Mesendoderm (in vitro differentiated cells): ENCODE measurements around the gene OR2H1.

Experiments
- DNase-seq: peaks from one replicate; pipeline ENCODE4 v3.0.0; 2013
- H2AK5ac ChIP-seq: 2 replicates; pipeline ENCODE4 v1.6.1; 2013; ENCODE audit warnings: low read length, inconsistent platforms
- H2BK120ac ChIP-seq: 2 replicates; pipeline ENCODE4 v1.6.1; 2013; ENCODE audit warnings: low read depth, mild to moderate bottlenecking, low read length, moderate library complexity, mixed read lengths
- H2BK15ac ChIP-seq: replicated peaks from 2 replicates; pipeline ENCODE4 v1.6.1; 2013; ENCODE audit warnings: low read depth, mild to moderate bottlenecking, moderate library complexity
- H2BK5ac ChIP-seq: 2 replicates; pipeline ENCODE4 v1.6.1; 2013; ENCODE audit warnings: low read length, inconsistent platforms
- H3K18ac ChIP-seq: 2 replicates; pipeline ENCODE4 v1.6.1; 2013; ENCODE audit warnings: mild to moderate bottlenecking, low read length, mixed read lengths
- H3K23ac ChIP-seq: one replicate; pipeline ENCODE4 v1.6.1; 2013; ENCODE audit warnings: low read length
- H3K27ac ChIP-seq: 2 replicates; pipeline ENCODE4 v1.5.1; 2013; ENCODE audit warnings: low read depth, mild to moderate bottlenecking, inconsistent platforms, low read length, moderate library complexity
- H3K27me3 ChIP-seq: 2 replicates; pipeline ENCODE4 v1.6.1; 2013; ENCODE audit warnings: low read length, control low read depth, mild to moderate bottlenecking, inconsistent platforms; ENCODE audit not compliant: insufficient read depth, poor library complexity
- H3K36me3 ChIP-seq: 2 replicates; pipeline ENCODE4 v1.6.1; 2013; ENCODE audit warnings: low read length, inconsistent platforms; ENCODE audit not compliant: control insufficient read depth, insufficient read depth
- H3K4ac ChIP-seq: one replicate; pipeline ENCODE4 v1.6.1; 2013; ENCODE audit warnings: low read depth, mild to moderate bottlenecking, low read length, moderate library complexity
- H3K4me1 ChIP-seq: 2 replicates; pipeline ENCODE4 v1.6.1; 2013; ENCODE audit warnings: low read depth, low read length, inconsistent platforms; ENCODE audit not compliant: control insufficient read depth
- H3K4me2 ChIP-seq: 2 replicates; pipeline ENCODE4 v1.6.1; 2013; ENCODE audit warnings: low read length
- H3K4me3 ChIP-seq: 2 replicates; pipeline ENCODE4 v1.5.1; 2013; ENCODE audit warnings: mild to moderate bottlenecking, low read length
- H3K56ac ChIP-seq: one replicate; pipeline ENCODE4 v1.6.1; 2013; ENCODE audit warnings: low read length
- H3K79me1 ChIP-seq: 2 replicates; pipeline ENCODE4 v1.6.1; 2013; ENCODE audit warnings: low read length, inconsistent platforms
- H3K79me2 ChIP-seq: 2 replicates; pipeline ENCODE4 v1.6.1; 2013; ENCODE audit warnings: mild to moderate bottlenecking, low read length; ENCODE audit not compliant: control insufficient read depth, insufficient read depth
- H3K9ac ChIP-seq: 2 replicates; pipeline ENCODE4 v1.6.1; 2013; ENCODE audit warnings: low read length, inconsistent platforms
- H4K5ac ChIP-seq: one replicate; pipeline ENCODE4 v1.6.1; 2013; ENCODE audit warnings: low read length
- H4K8ac ChIP-seq: one replicate; pipeline ENCODE4 v1.6.1; 2013; ENCODE audit warnings: low read depth, mild to moderate bottlenecking, control low read depth, low read length, moderate library complexity
- WGBS: extraction: QIAGEN DNeasy Blood & Tissue Kit; methylation state at CpG from one replicate; pipeline ENCODE4 v1.1.7; 2013; ENCODE audit warnings: low lambda C conversion rate, missing lambda C conversion rate; ENCODE audit not compliant: insufficient coverage; ENCODE audit errors: extremely low coverage; 5-methylcytosine and 5-hydroxymethylcytosine counted together

Gene OR2H1

DNA sequence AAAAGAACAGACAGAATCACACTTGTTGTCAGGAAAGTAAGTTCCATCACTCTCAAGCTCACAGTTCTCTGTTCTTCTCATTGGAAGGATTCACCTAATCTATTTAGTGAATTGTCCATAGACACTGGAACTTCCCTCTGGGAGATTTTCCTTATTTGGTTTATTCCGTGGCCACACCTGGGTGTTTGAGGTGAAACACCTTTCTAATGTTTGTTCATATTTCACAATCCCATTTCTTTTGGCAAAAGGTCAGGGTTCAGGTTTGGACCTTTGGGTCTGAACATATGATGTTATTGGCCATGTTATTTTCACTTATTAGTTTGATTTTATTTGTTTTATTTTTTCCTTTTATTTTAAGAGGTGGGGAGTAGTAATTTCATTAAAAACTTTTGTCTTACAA is 26.8 kb downstream of the OR2H1 start:
- Histone ChIP-seq H3K23ac (no peak overlapping the region), H3K79me1 (no peaks in the 10 kb centered on the region), H2AK5ac (no peak overlapping the region), H3K36me3 (no peaks in the 10 kb centered on the region), H3K4me2 (no peak overlapping the region), H3K9ac (no peak overlapping the region), H4K8ac (no peak overlapping the region), H3K4me3 (no peak overlapping the region), H3K27ac (no peak overlapping the region), H3K27me3 (no peaks in the 10 kb centered on the region), H3K18ac (no peak overlapping the region), H2BK120ac (no peak overlapping the region), H3K56ac (no peak overlapping the region), H4K5ac (no peak overlapping the region), H3K79me2 (no peaks in the 10 kb centered on the region), H2BK5ac (no peak overlapping the region), H2BK15ac (no peak overlapping the region), H3K4me1 (no peaks in the 10 kb centered on the region), H3K4ac (no peak overlapping the region)
- DNase-seq = no peak
- no CpG with 5 or more reads among the region's 1 CpG for WGBS

DNA sequence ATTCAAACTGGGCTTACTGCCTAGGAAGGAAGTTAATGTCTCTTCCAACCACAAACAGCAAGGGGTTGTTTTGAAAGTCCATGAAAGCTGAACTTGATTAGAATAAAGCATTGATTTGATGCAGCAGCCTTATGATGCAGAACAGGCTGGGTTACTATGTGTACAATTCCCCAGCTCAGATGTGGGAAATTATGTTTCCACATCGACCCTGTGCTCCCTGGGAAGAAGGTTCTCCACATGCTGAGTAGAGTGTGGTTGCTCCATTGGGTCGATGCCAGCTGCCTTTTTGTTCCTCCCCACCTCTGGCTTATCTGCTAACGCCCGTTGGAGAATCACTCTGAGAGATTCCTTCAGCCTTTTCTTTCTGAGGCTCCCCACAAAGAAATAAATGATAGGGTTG is 29.6 kb downstream of the OR2H1 start:
- Histone ChIP-seq H3K4me2 (no peak overlapping the region), H2AK5ac (no peak overlapping the region), H3K4ac (no peak overlapping the region), H3K79me1 (no peaks in the 10 kb centered on the region), H2BK5ac (no peak overlapping the region), H3K56ac (no peak overlapping the region), H3K79me2 (no peaks in the 10 kb centered on the region), H4K8ac (no peak overlapping the region), H3K36me3 (no peaks in the 10 kb centered on the region), H2BK120ac (no peak overlapping the region), H3K9ac (no peak overlapping the region), H3K4me1 (no peaks in the 10 kb centered on the region), H4K5ac (no peak overlapping the region), H3K27me3 (no peaks in the 10 kb centered on the region), H3K23ac (no peak overlapping the region), H3K18ac (no peak overlapping the region), H3K4me3 (no peak overlapping the region), H2BK15ac (no peak overlapping the region), H3K27ac (no peak overlapping the region)
- DNase-seq = no peak
- WGBS = no CpG with 5 or more reads among the region's 4 CpGs

DNA sequence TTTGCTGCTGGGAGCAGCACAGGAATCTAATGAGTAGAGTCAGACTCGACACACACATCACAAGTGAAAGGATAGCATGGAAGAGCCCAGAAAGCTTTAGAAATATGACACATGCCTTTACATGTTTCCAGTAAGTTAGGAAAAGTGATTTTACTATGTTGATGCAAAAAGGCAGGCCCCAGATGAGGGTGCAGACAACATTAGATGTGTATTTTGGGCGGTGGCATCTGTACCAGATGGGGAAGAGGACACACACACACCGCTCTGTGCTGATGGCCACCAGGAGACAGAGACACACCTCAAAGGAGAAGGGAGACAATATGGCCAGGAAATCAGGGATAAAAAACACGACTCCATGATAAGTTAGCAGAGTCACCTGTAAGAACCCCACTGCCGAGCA is 30.2 kb downstream of the OR2H1 start:
- Histone ChIP-seq H3K27ac (no peak overlapping the region), H3K4me2 (no peak overlapping the region), H3K4me3 (no peak overlapping the region), H3K79me2 (no peaks in the 10 kb centered on the region), H3K79me1 (no peaks in the 10 kb centered on the region), H2AK5ac (no peak overlapping the region), H2BK120ac (no peak overlapping the region), H4K8ac (no peak overlapping the region), H3K27me3 (no peaks in the 10 kb centered on the region), H3K36me3 (no peaks in the 10 kb centered on the region), H3K4me1 (no peaks in the 10 kb centered on the region), H3K18ac (no peak overlapping the region), H3K56ac (no peak overlapping the region), H3K4ac (no peak overlapping the region), H3K23ac (no peak overlapping the region), H2BK5ac (no peak overlapping the region), H4K5ac (no peak overlapping the region), H3K9ac (no peak overlapping the region), H2BK15ac (no peak overlapping the region)
- WGBS = no CpG with 5 or more reads among the region's 5 CpGs
- DNase-seq = no peak

DNA sequence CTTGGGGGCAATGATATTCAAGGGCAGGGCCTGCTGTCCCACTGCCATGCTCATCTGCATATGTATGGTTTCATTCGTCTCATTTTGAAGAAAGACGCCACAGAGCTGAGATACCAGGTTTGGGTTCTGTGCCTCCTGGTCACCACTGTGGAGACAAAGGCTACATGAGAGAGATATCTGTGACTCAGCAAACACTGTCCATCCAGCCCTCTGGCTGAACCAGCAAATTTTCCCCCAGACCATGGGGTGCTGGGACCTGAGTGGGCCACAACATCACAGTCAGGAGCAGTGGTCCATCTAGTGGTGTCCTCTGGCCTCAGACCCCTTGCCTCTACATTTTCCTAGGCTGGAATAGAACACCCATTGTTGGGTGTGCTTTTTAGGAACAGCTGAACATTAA is 30.7 kb downstream of the OR2H1 start, which contains the start of gene MAS1L:
TSS of gene MAS1L (minus strand) at position 297 of the 400 bp plus-strand sequence. CDS start at position 243, 54 bp downstream.
- Histone ChIP-seq H3K4me2 (no peak within 1 kb of the TSS), H3K4me1 (no peaks in the 10 kb centered on the region), H3K36me3 (no peaks in the 10 kb centered on the region), H2BK5ac (no peak within 1 kb of the TSS), H3K18ac (no peak within 1 kb of the TSS), H3K27ac (no peak within 1 kb of the TSS), H2BK15ac (no peak within 1 kb of the TSS), H3K4me3 (no peak within 1 kb of the TSS), H4K5ac (no peak within 1 kb of the TSS), H3K9ac (no peak within 1 kb of the TSS), H3K4ac (no peak within 1 kb of the TSS), H2BK120ac (no peak within 1 kb of the TSS), H2AK5ac (no peak within 1 kb of the TSS), H3K79me1 (no peaks in the 10 kb centered on the region), H3K23ac (no peak within 1 kb of the TSS), H4K8ac (no peak within 1 kb of the TSS), H3K27me3 (no peaks in the 10 kb centered on the region), H3K56ac (no peak within 1 kb of the TSS), H3K79me2 (no peaks in the 10 kb centered on the region)
- WGBS = no CpG with 5 or more reads among the region's 2 CpGs
- no peak for DNase-seq

DNA sequence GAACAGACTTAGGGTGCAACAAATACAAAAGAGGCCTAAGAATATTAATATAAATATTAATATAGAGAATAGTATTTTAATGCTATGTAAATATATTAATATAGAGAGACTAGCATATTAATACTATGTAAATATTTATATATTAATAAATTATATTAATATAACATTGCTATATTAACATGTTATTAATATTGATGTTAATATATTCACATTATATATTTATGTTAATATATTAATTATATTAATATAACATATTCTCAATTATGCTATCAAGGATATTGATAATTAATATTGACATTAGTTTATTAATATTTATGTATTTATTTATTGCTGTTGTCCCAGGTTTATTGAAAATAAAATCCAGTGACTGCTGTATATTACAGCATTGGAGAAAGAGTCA is 31.9 kb downstream of the OR2H1 start:
- no peak overlapping the region for H4K8ac ChIP-seq
- no peaks in the 10 kb centered on the region for H3K79me1 ChIP-seq
- H3K56ac ChIP-seq = no peak overlapping the region
- no peak overlapping the region for H3K18ac ChIP-seq
- no peak overlapping the region for H4K5ac ChIP-seq
- H3K4ac ChIP-seq = no peak overlapping the region
- H3K9ac ChIP-seq = no peak overlapping the region
- no peak for DNase-seq
- H3K27ac ChIP-seq = no peak overlapping the region
- H3K27me3 ChIP-seq = no peaks in the 10 kb centered on the region
- H2AK5ac ChIP-seq = no peak overlapping the region
- H3K23ac ChIP-seq = no peak overlapping the region
- no peaks in the 10 kb centered on the region for H3K79me2 ChIP-seq
- no peak overlapping the region for H3K4me3 ChIP-seq
- no peak overlapping the region for H3K4me2 ChIP-seq
- no peak overlapping the region for H2BK15ac ChIP-seq
- no peaks in the 10 kb centered on the region for H3K36me3 ChIP-seq
- H3K4me1 ChIP-seq = no peaks in the 10 kb centered on the region
- no peak overlapping the region for H2BK5ac ChIP-seq
- no peak overlapping the region for H2BK120ac ChIP-seq

DNA sequence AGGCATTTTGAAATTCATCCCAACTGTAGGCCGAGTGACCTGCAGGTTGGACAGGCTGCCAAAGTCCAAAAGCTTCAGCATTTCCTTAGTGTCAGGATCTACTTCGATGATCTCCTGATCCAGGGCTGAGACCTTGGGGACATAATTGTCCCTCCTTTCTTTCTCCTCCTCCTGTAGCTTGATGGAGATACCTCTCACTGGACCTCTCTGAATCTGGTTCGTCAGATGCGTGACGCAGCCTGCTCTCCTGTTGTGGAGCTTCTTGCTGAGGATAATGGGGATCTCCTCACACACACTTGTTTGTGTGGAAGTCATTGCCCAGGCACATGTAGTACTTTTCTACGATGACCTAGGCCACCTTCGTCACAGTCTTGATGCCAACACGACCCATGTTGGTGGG is 32.3 kb downstream of the OR2H1 start:
- Histone ChIP-seq H3K4me2 (no peak overlapping the region), H3K4me3 (no peak overlapping the region), H3K36me3 (no peaks in the 10 kb centered on the region), H3K27me3 (no peaks in the 10 kb centered on the region), H3K56ac (no peak overlapping the region), H3K4ac (no peak overlapping the region), H3K27ac (no peak overlapping the region), H3K4me1 (no peaks in the 10 kb centered on the region), H3K79me1 (no peaks in the 10 kb centered on the region), H2AK5ac (no peak overlapping the region), H2BK15ac (no peak overlapping the region), H2BK120ac (no peak overlapping the region), H4K5ac (no peak overlapping the region), H2BK5ac (no peak overlapping the region), H3K23ac (no peak overlapping the region), H4K8ac (no peak overlapping the region), H3K18ac (no peak overlapping the region), H3K9ac (no peak overlapping the region), H3K79me2 (no peaks in the 10 kb centered on the region)
- no CpG with 5 or more reads among the region's 8 CpGs for WGBS
- DNase-seq = no peak
